Transverse colon (tissue), 4 donors: ENCODE data around the gene RUNX3. TPM values are rescaled to one million over a fixed set of nuclear protein-coding genes. Genes with fewer than 3 reads are reported as not detected.

Experiments used
- DNase-seq: peaks from one replicate; pipeline ENCODE4 v3.0.0-alpha.2; 2019
- H3K27ac ChIP-seq, 4 donors: fragments of 200-600 bp; sonication (generic); 2 replicates each; pipeline ENCODE4 v1.5.1; 2016 to 2018; ENCODE audit warnings: inconsistent platforms in 4 of 4
- H3K27me3 ChIP-seq: fragments of 200-600 bp; sonication (generic); 2 replicates; pipeline ENCODE4 v1.5.1; 2017; ENCODE audit warnings: inconsistent platforms
- H3K36me3 ChIP-seq, 4 donors: fragments of 200-600 bp; sonication (generic); 2 replicates each; pipeline ENCODE4 v1.5.1; 2017 to 2019; ENCODE audit warnings: inconsistent platforms in 4 of 4
- H3K4me1 ChIP-seq, 4 donors: fragments of 200-600 bp; sonication (generic); 2 replicates each; pipeline ENCODE4 v1.5.1; 2017 to 2020; ENCODE audit warnings: inconsistent platforms in 4 of 4
- H3K4me3 ChIP-seq, 4 donors: fragments of 200-600 bp; sonication (generic); 1 replicate in 1 of 4; 2 replicates in 3 of 4; pipeline versions ENCODE4 v1.5.1 to v1.6.1; 2017 to 2019; ENCODE audit warnings: inconsistent platforms in 4 of 4
- H3K9me3 ChIP-seq, 2 donors: fragments of 200-600 bp; sonication (generic); 2 replicates each; pipeline ENCODE4 v1.5.1; 2017 to 2019; ENCODE audit warnings: inconsistent platforms in 2 of 2
- CTCF ChIP-seq, 5 experiments: fragments of 200-600 bp in 3 of 5; fragments of 450-650 bp in 2 of 5; sonication (generic) in 3 of 5; IDR thresholded peaks; 1 replicate in 2 of 5; 2 replicates in 3 of 5; pipeline ENCODE4 v1.5.1; 2016 to 2017; ENCODE audit warnings: antibody characterized with exemption in 5 of 5, inconsistent platforms in 3 of 5, mild to moderate bottlenecking in 2 of 5, moderate library complexity in 1 of 5
- EP300 ChIP-seq: sonication (generic); formaldehyde crosslinking; IDR thresholded peaks from one replicate; pipeline ENCODE4 v1.6.1; 2017; ENCODE audit warnings: antibody characterized with exemption, low read depth
- POLR2A ChIP-seq: fragments of 450-650 bp; IDR thresholded peaks from one replicate; pipeline ENCODE4 v1.6.1; 2016; ENCODE audit warnings: antibody characterized with exemption, mild to moderate bottlenecking, moderate library complexity
- POLR2AphosphoS5 ChIP-seq, 3 donors: sonication (generic); formaldehyde crosslinking; IDR thresholded peaks; one replicate each; pipeline ENCODE4 v1.6.1; 2016; ENCODE audit warnings: antibody characterized with exemption in 3 of 3
- WGBS, 2 donors: methylation state at CpG; one replicate each; pipeline ENCODE4 v1.1.5; 2018; ENCODE audit warnings: low coverage in 1 of 2; 5-methylcytosine and 5-hydroxymethylcytosine counted together
- in situ Hi-C, 4 donors: fragments of 200-750 bp; cut with MboI; loops; one replicate each; pipeline versions ENCODE4 v1.15.0 to v1.15.1; 2017; ENCODE audit warnings: low sequenced_read_pairs in 3 of 4, low pct_ligation_motif_present in 1 of 4, low pct_unique_long_range_greater_than_20kb in 1 of 4
- intact Hi-C: fragments of 100-400 bp; cut with DNase I; formaldehyde crosslinking; loops from one replicate; pipeline ENCODE4 v1.15.1; 2023; ENCODE audit warnings: low total_unique reads
- total RNA-seq, 4 donors: library from RNA; depleted of rRNA; stranded (reverse); fragments of >200 nt; gene quantifications; one replicate each; pipeline ENCODE4 v1.1.0, GENCODE V29; 2016

The RUNX3 gene
- total RNA-seq, 4 donors from 2014 or later, result 1.5 to 4.8 (median 3.4) TPM

- no peaks in the 10 kb centered on the region for H3K36me3 ChIP-seq
- whole genome bisulfite sequencing, 2 donors, result 84 to 87% methylated on average over 5 to 7 of the region's 7 CpGs
- no peak overlapping the region for H3K4me3 ChIP-seq
- H3K27ac ChIP-seq, result no peak overlapping the region
- intact Hi-C loops, result no loop called here
- peaks cover 0 to 3% (median 0%) of the 10 kb centered on the region in 4 donors for H3K4me1 ChIP-seq
- in situ Hi-C loops, result no loop called here
- DNase-seq, result no peak
- TF ChIP-seq POLR2A, result no peak
- no peak for TF ChIP-seq POLR2AphosphoS5 (IDR thresholded peaks at IDR 0.05)
- TF ChIP-seq CTCF (IDR thresholded peaks at IDR 0.05), result no peak
- TF ChIP-seq EP300, result no peak
- peaks cover 4% of the 10 kb centered on the region for H3K27me3 ChIP-seq
- H3K9me3 ChIP-seq, result no peaks in the 10 kb centered on the region
Observed at GRCh38 chr1:24874056-24874455, 56.0 kb downstream of the RUNX3 start.

GRCh38 chr1:24873148-24873547 is 56.9 kb downstream of the RUNX3 start:
- in situ Hi-C loops, result no loop called here
- TF ChIP-seq CTCF (IDR thresholded peaks at IDR 0.05) (no peak), EP300 (no peak), POLR2AphosphoS5 (IDR thresholded peaks at IDR 0.05) (no peak), POLR2A (no peak)
- Histone ChIP-seq H3K4me3 (no peak overlapping the region), H3K36me3 (no peaks in the 10 kb centered on the region), H3K27ac (no peak overlapping the region), H3K27me3 (peaks cover 4% of the 10 kb centered on the region), H3K9me3 (no peaks in the 10 kb centered on the region), H3K4me1 (peaks cover 0 to 3% (median 0%) of the 10 kb centered on the region in 4 donors)
- 57 to 96% methylated on average over 1 of the region's 1 CpG for WGBS, 2 donors
- intact Hi-C loops, result no loop called here
- DNase-seq, result no peak

- TF ChIP-seq EP300 (no peak), POLR2A (no peak), POLR2AphosphoS5 (IDR thresholded peaks at IDR 0.05) (no peak), CTCF (IDR thresholded peaks at IDR 0.05) (no peak)
- H3K27me3 ChIP-seq, result peaks cover 4% of the 10 kb centered on the region
- in situ Hi-C loops (no loop called here), intact Hi-C loops (no loop called here)
- H3K4me3 ChIP-seq, result no peak overlapping the region
- no peaks in the 10 kb centered on the region for H3K9me3 ChIP-seq
- no peak overlapping the region for H3K27ac ChIP-seq
- no peaks in the 10 kb centered on the region for H3K36me3 ChIP-seq
- DNase-seq, result no peak
- 78% methylated on average over 19 of the region's 19 CpGs; no CpG with 5 or more reads in 1 of the 2 donors for WGBS, 2 donors
- H3K4me1 ChIP-seq, result peaks cover 0 to 3% (median 0%) of the 10 kb centered on the region in 4 donors
Observed at GRCh38 chr1:24872061-24872850, 57.8 kb downstream of the RUNX3 start.

GRCh38 chr1:24871306-24871901 is 58.7 kb downstream of the RUNX3 start:
- DNase-seq, result no peak
- no peak overlapping the region for H3K4me3 ChIP-seq
- intact Hi-C loops, result no loop called here
- H3K9me3 ChIP-seq, result no peaks in the 10 kb centered on the region
- H3K27ac ChIP-seq, result no peak overlapping the region
- no peak for TF ChIP-seq POLR2AphosphoS5 (IDR thresholded peaks at IDR 0.05)
- TF ChIP-seq POLR2A, result no peak
- peaks cover 0 to 3% (median 0%) of the 10 kb centered on the region in 4 donors for H3K4me1 ChIP-seq
- 80 to 90% methylated on average over 1 to 11 of the region's 11 CpGs for WGBS, 2 donors
- H3K27me3 ChIP-seq, result peaks cover 4% of the 10 kb centered on the region
- H3K36me3 ChIP-seq, result no peaks in the 10 kb centered on the region
- in situ Hi-C loops, result no loop called here
